Measurements from ENCODE around the gene GNA15. TPM values are rescaled to one million over a fixed set of nuclear protein-coding genes. Genes with fewer than 3 reads are reported as not detected.

GNA15 gene
- total and polyA plus RNA-seq, 5 donors from 2014 or later = 4.1 to 43.0 (median 6.8) TPM

DNA sequence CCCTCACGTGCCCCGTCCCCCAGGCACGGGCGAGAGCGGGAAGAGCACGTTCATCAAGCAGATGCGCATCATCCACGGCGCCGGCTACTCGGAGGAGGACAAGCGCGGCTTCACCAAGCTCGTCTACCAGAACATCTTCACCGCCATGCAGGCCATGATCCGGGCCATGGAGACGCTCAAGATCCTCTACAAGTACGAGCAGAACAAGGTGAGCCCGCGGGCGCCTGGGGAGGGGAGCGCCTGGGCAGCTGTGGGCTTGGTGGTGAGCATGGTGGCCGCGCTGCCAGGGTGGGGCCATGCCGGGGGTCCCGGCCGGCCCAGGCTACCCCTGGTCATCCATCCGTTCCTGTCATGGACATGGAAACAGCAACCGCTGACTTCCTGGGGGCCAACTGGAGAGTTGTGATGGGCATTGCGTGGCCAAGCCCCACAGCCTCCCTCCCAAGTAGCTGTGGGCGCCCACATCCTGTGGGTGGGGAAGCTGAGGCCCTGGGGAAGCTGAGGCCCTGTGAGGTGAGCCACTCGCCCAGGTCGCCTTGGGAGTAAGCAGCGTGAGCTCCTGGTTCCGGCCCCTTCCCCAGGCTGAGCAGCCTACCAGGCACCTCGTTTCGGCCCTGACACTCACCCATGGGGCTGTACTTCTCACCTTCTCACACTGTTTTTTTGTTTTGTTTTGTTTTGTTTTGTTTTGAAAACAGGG, 25.6 kb upstream of the GNA15 start:
- H3K9me3 ChIP-seq (ENCODE audit: control insufficient read depth in 2 of 2, low read length in 2 of 2) = no peaks in the 10 kb centered on the region
- Mint-ChIP-seq H3K27ac (no peak overlapping the region), H3K9me3 (no peaks in the 10 kb centered on the region), H3K36me3 (no peaks in the 10 kb centered on the region), H3K4me3 (no peak overlapping the region), H3K4me1 (peaks cover 0 to 17% (median 5%) of the 10 kb centered on the region in 4 donors), H3K27me3 (no peaks in the 10 kb centered on the region)
- H3K4me3 ChIP-seq (ENCODE audit: low read depth, low read length) = no peak overlapping the region
- no peaks in the 10 kb centered on the region for H3K27me3 ChIP-seq (ENCODE audit: control insufficient read depth, insufficient read depth, low read length)
- ATAC-seq (ENCODE audit: low read depth in 2 of 2) (no peak), DNase-seq (no peak)
- H3K4me1 ChIP-seq (ENCODE audit: control insufficient read depth, insufficient read depth, low read length, poor library complexity, severe bottlenecking) = peaks cover 4% of the 10 kb centered on the region
- no peaks in the 10 kb centered on the region for H3K36me3 ChIP-seq (ENCODE audit: control insufficient read depth, insufficient read depth, low read length)
- H3K27ac ChIP-seq (ENCODE audit: insufficient read depth, low read length, poor library complexity, severe bottlenecking) = no peak overlapping the region

DNA sequence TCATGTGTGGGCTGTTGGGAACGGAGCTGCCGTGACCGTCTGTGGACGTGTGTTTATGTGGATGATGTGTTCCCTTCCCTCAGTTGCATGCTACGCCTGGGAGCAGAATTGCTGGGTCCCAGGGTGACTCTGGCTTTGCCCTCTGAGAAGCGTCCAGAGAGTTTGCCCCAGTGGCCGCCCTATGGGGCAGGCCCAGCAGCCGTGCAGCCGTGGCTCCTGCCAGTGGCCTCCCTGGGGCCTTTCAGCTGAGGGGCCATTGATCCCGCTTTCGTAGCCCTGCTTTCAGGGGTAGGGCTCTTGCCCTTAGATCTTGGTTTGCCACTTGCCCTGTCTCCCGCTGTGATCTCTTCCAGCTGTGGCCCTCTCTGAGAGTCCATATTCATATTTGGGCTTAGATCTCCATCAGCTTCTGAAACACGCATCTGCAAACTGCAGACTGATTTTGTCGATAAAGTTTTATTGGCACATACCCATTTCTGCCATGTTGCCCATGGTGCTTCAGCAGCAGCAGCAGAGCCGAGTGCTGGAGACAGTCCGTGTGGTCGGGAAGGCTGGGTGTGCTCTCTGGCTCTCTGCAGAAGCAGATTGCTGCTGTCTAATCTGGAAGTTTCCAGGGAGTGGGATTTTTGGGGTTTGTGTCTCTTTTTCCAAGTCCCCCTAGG, 24.1 kb upstream of the GNA15 start:
- ATAC-seq (ENCODE audit: low read depth in 2 of 2) (no peak), DNase-seq (no peak)
- Mint-ChIP-seq H3K4me1 (peaks cover 0 to 17% (median 5%) of the 10 kb centered on the region in 4 donors), H3K27ac (no peak overlapping the region), H3K36me3 (no peaks in the 10 kb centered on the region), H3K27me3 (no peaks in the 10 kb centered on the region), H3K9me3 (no peaks in the 10 kb centered on the region), H3K4me3 (no peak overlapping the region)
- no peaks in the 10 kb centered on the region for H3K9me3 ChIP-seq (ENCODE audit: control insufficient read depth in 2 of 2, low read length in 2 of 2)
- H3K27ac ChIP-seq (ENCODE audit: insufficient read depth, low read length, poor library complexity, severe bottlenecking) = no peak overlapping the region
- H3K36me3 ChIP-seq (ENCODE audit: control insufficient read depth, insufficient read depth, low read length) = no peaks in the 10 kb centered on the region
- H3K27me3 ChIP-seq (ENCODE audit: control insufficient read depth, insufficient read depth, low read length) = no peaks in the 10 kb centered on the region
- peaks cover 4% of the 10 kb centered on the region for H3K4me1 ChIP-seq (ENCODE audit: control insufficient read depth, insufficient read depth, low read length, poor library complexity, severe bottlenecking)
- no peak overlapping the region for H3K4me3 ChIP-seq (ENCODE audit: low read depth, low read length)

DNA sequence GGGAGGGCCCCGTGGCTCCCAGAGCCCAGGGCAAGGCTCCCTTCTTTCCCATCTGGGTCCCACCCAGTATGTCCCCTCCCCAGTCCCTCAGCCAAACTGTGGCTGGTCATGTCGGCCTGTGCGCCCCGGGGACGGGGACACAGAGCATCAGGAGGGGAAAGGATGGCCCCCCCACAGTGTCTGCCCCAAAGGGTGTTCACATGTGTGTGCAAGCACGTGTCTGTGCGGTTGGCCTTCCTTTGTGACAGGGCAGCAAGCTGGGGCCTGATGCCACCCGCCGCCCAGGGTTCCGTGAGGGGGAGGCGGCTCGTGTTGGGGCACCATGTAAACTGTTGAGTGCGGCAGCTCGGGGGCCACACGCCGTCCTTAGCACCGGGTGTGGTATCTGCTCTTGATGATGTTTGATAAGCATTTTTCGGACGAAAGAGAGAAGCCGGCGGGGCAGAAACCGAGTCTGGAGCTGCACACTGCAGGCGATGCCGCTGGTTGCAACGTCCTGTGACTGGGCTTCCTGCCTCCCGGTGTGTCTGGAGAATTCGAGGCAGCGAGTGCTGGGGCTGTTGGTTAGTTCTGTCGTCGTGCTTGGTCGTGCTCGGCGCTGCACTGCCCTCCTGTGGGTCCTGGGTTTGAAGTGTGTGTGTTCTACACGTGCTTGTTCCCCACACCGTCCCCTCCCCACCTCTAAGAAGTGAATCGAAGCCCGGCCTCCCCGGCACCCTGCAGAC, 23.3 kb upstream of the GNA15 start:
- H3K9me3 Mint-ChIP-seq = no peaks in the 10 kb centered on the region
- H3K36me3 Mint-ChIP-seq = no peaks in the 10 kb centered on the region
- no peak overlapping the region for H3K27ac Mint-ChIP-seq
- Histone ChIP-seq H3K27ac (ENCODE audit: insufficient read depth, low read length, poor library complexity, severe bottlenecking) (no peak overlapping the region), H3K36me3 (ENCODE audit: control insufficient read depth, insufficient read depth, low read length) (no peaks in the 10 kb centered on the region), H3K27me3 (ENCODE audit: control insufficient read depth, insufficient read depth, low read length) (no peaks in the 10 kb centered on the region), H3K4me1 (ENCODE audit: control insufficient read depth, insufficient read depth, low read length, poor library complexity, severe bottlenecking) (peaks cover 4% of the 10 kb centered on the region), H3K4me3 (ENCODE audit: low read depth, low read length) (no peak overlapping the region), H3K9me3 (ENCODE audit: control insufficient read depth in 2 of 2, low read length in 2 of 2) (no peaks in the 10 kb centered on the region)
- H3K27me3 Mint-ChIP-seq = no peaks in the 10 kb centered on the region
- peaks cover 0 to 17% (median 5%) of the 10 kb centered on the region in 4 donors for H3K4me1 Mint-ChIP-seq
- ATAC-seq (ENCODE audit: low read depth in 2 of 2) (no peak), DNase-seq (no peak)
- no peak overlapping the region for H3K4me3 Mint-ChIP-seq

DNA sequence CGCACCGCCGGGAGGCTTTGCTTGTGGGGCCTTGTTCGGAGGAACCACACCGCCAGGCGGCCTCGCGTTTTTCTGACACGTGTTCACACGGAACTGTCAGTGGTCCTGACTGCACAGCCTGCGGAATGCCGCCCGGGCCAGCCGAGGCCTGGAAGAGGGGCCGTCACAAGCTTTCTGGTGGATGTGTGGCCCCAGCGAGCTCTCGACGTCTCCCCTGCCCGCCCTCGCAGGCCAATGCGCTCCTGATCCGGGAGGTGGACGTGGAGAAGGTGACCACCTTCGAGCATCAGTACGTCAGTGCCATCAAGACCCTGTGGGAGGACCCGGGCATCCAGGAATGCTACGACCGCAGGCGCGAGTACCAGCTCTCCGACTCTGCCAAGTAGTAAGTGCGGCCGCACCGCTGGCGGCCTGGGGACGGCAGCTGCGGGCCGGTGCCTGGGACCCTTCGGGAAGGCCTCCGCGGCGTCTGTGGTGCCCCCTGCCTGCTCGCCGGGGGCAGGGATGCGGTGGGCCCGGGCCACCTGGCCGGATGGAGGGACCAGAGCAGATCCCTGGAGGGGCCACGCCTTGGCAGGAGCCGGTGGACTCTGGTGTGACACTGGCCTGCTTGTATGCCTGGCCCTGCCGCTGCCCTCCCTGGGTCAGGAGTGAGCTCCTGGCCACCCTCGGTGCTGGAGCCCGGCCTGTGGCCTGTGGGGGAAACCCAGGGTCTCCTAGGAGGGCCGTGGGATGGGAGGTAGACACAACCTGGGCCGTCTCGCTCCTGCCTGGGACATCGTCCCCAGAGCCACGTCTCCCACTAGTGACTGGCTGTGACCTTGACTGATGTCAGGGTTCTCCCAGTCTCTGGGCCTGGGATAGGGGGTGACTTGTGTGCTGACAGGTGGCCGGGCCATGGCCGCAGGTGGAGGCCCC, 22.5 kb upstream of the GNA15 start:
- H3K9me3 ChIP-seq (ENCODE audit: control insufficient read depth in 2 of 2, low read length in 2 of 2) = no peaks in the 10 kb centered on the region
- H3K27me3 ChIP-seq (ENCODE audit: control insufficient read depth, insufficient read depth, low read length) = no peaks in the 10 kb centered on the region
- no peak overlapping the region for H3K4me3 Mint-ChIP-seq
- H3K27me3 Mint-ChIP-seq = no peaks in the 10 kb centered on the region
- no peaks in the 10 kb centered on the region for H3K36me3 Mint-ChIP-seq
- ATAC-seq (ENCODE audit: low read depth in 2 of 2) = no peak
- no peak for DNase-seq
- no peak overlapping the region for H3K27ac ChIP-seq (ENCODE audit: insufficient read depth, low read length, poor library complexity, severe bottlenecking)
- no peaks in the 10 kb centered on the region for H3K9me3 Mint-ChIP-seq
- H3K4me1 ChIP-seq (ENCODE audit: control insufficient read depth, insufficient read depth, low read length, poor library complexity, severe bottlenecking) = peaks cover 4% of the 10 kb centered on the region
- peaks cover 0 to 12% (median 5%) of the 10 kb centered on the region in 4 donors for H3K4me1 Mint-ChIP-seq
- no peak overlapping the region for H3K4me3 ChIP-seq (ENCODE audit: low read depth, low read length)
- H3K36me3 ChIP-seq (ENCODE audit: control insufficient read depth, insufficient read depth, low read length) = no peaks in the 10 kb centered on the region
- H3K27ac Mint-ChIP-seq = no peak overlapping the region

DNA sequence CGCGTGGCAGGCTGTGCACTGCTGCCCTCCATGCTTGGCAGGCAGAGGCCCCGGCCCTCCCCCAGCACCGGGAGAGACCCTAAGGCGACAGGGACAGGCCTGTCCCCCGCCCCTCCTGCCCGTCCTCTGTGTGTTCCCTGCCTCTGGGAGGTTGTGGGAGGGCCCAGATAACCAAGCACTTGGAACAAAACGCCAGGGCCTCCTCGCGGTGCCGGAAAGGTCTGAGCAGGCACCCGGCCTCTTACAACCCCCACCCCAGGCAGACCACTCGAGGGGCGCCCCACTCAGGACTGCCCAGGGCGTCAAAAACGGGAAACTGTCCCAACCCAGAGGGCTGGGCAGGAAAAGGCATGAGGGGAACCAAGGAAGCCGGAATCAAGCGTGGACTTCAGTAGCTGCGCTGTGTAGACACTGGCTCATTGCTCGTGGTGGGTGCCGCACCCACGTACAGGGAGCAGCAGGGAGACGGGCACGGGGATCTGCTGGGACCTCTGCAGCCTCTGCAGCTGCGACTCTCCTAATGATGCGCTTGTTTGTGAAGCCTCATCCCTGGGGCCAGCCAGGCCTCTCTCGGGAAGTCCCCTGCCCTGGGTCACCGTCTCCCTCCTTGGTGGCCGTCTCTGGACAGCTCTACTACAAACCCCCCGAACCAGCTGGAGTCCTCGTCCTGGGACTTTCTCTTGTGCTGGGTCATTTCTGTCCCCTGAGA, 21.7 kb upstream of the GNA15 start:
- Mint-ChIP-seq H3K36me3 (no peaks in the 10 kb centered on the region), H3K4me1 (peaks cover 0 to 5% (median 0%) of the 10 kb centered on the region in 4 donors), H3K4me3 (no peak overlapping the region), H3K27ac (no peak overlapping the region), H3K27me3 (no peaks in the 10 kb centered on the region), H3K9me3 (no peaks in the 10 kb centered on the region)
- H3K4me3 ChIP-seq (ENCODE audit: low read depth, low read length) = no peak overlapping the region
- no peaks in the 10 kb centered on the region for H3K4me1 ChIP-seq (ENCODE audit: control insufficient read depth, insufficient read depth, low read length, poor library complexity, severe bottlenecking)
- H3K27ac ChIP-seq (ENCODE audit: insufficient read depth, low read length, poor library complexity, severe bottlenecking) = no peak overlapping the region
- DNase-seq (no peak), ATAC-seq (ENCODE audit: low read depth in 2 of 2) (no peak)
- H3K36me3 ChIP-seq (ENCODE audit: control insufficient read depth, insufficient read depth, low read length) = no peaks in the 10 kb centered on the region
- H3K9me3 ChIP-seq (ENCODE audit: control insufficient read depth in 2 of 2, low read length in 2 of 2) = no peaks in the 10 kb centered on the region
- H3K27me3 ChIP-seq (ENCODE audit: control insufficient read depth, insufficient read depth, low read length) = no peaks in the 10 kb centered on the region

DNA sequence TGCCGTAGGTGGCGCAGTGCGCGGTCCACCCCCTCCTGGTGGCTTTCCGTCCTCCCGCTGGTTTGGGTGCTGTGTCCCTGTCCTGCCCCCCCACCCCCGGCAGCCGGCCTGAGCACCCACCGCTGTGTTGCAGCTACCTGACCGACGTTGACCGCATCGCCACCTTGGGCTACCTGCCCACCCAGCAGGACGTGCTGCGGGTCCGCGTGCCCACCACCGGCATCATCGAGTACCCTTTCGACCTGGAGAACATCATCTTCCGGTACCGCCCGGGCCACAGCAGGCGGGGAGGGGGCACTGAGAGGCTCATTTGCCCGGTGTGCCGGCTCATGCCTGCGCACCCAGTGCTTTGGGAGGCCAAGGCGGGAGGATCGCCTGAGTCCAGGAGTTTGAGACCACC, 21.0 kb upstream of the GNA15 start:
- no peaks in the 10 kb centered on the region for H3K36me3 ChIP-seq (ENCODE audit: control insufficient read depth, insufficient read depth, low read length)
- no peaks in the 10 kb centered on the region for H3K4me1 ChIP-seq (ENCODE audit: control insufficient read depth, insufficient read depth, low read length, poor library complexity, severe bottlenecking)
- H3K4me3 ChIP-seq (ENCODE audit: low read depth, low read length) = no peak overlapping the region
- DNase-seq = no peak
- Mint-ChIP-seq H3K4me1 (peaks cover 0 to 5% (median 0%) of the 10 kb centered on the region in 4 donors), H3K27me3 (no peaks in the 10 kb centered on the region), H3K9me3 (no peaks in the 10 kb centered on the region), H3K36me3 (no peaks in the 10 kb centered on the region), H3K27ac (no peak overlapping the region), H3K4me3 (no peak overlapping the region)
- no peak overlapping the region for H3K27ac ChIP-seq (ENCODE audit: insufficient read depth, low read length, poor library complexity, severe bottlenecking)
- no peak for ATAC-seq (ENCODE audit: low read depth in 2 of 2)
- no peaks in the 10 kb centered on the region for H3K9me3 ChIP-seq (ENCODE audit: control insufficient read depth in 2 of 2, low read length in 2 of 2)
- no peaks in the 10 kb centered on the region for H3K27me3 ChIP-seq (ENCODE audit: control insufficient read depth, insufficient read depth, low read length)

DNA sequence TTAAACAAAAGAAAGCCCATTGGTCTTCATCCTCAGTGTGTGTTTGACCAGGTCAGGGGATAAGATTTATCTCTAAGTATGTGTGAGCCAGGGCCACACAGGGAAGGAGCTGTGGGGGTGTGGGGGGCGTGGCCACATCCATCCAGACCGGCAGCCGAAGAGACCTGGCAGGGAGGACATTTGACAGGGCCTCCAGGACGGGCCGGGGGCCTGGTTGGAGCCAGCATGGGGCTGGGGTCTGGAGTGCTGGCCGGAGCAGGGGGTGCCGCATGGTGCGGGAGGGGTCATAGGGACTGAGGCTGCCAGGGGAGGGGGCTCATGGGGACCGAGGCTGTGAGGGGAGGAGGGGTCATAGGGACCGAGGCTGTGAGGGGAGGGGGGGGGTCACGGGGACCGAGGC, 20.4 kb upstream of the GNA15 start:
- Histone ChIP-seq H3K27ac (ENCODE audit: insufficient read depth, low read length, poor library complexity, severe bottlenecking) (no peak overlapping the region), H3K9me3 (ENCODE audit: control insufficient read depth in 2 of 2, low read length in 2 of 2) (no peaks in the 10 kb centered on the region), H3K27me3 (ENCODE audit: control insufficient read depth, insufficient read depth, low read length) (no peaks in the 10 kb centered on the region), H3K4me1 (ENCODE audit: control insufficient read depth, insufficient read depth, low read length, poor library complexity, severe bottlenecking) (no peaks in the 10 kb centered on the region), H3K36me3 (ENCODE audit: control insufficient read depth, insufficient read depth, low read length) (no peaks in the 10 kb centered on the region), H3K4me3 (ENCODE audit: low read depth, low read length) (no peak overlapping the region)
- Mint-ChIP-seq H3K36me3 (no peaks in the 10 kb centered on the region), H3K4me3 (no peak overlapping the region), H3K4me1 (peaks cover 0 to 5% (median 0%) of the 10 kb centered on the region in 4 donors), H3K9me3 (no peaks in the 10 kb centered on the region), H3K27me3 (no peaks in the 10 kb centered on the region), H3K27ac (no peak overlapping the region)
- no peak for ATAC-seq (ENCODE audit: low read depth in 2 of 2)
- DNase-seq = no peak
